ENCODE data around the gene IFNAR1. TPM values are rescaled to one million over a fixed set of nuclear protein-coding genes. Genes with fewer than 3 reads are reported as not detected.

Gene IFNAR1
- total RNA-seq, 4 donors from 2014 or later = 22.4 to 28.3 (median 26.4) TPM

GRCh38 chr21:33350676-33351075 lies 25.9 kb downstream of the IFNAR1 start:
- Histone ChIP-seq H3K9me3 (no peaks in the 10 kb centered on the region), H3K27ac (replicated peaks in 1 of 4) (no peak overlapping the region), H3K27me3 (no peaks in the 10 kb centered on the region), H3K36me3 (peaks cover 10 to 86% (median 61%) of the 10 kb centered on the region in 4 donors), H3K4me3 (no peak overlapping the region), H3K4me1 (no peaks in the 10 kb centered on the region)
- 92% methylated on average over 3 of the region's 3 CpGs for WGBS
- intact Hi-C loops (cut with DNase I) = no loop called here
- no peak for DNase-seq (ENCODE audit: extremely low spot score)
- TF ChIP-seq POLR2AphosphoS5 (IDR thresholded peaks at IDR 0.05) (no peak), POLR2A (IDR thresholded peaks at IDR 0.05; ENCODE audit: low read depth) (no peak), CTCF (IDR thresholded peaks at IDR 0.05) (no peak), EP300 (IDR thresholded peaks at IDR 0.05) (no peak)

- H3K27me3 ChIP-seq = no peaks in the 10 kb centered on the region
- H3K4me3 ChIP-seq = no peak overlapping the region
- DNase-seq (ENCODE audit: extremely low spot score) = no peak
- peaks cover 0 to 4% (median 4%) of the 10 kb centered on the region in 4 donors for H3K4me1 ChIP-seq
- intact Hi-C loops (cut with DNase I) = loop anchor here (5.0 kb wide), 1 partner anchor 158 kb away; no protein-coding TSS in a partner anchor
- TF ChIP-seq POLR2A (IDR thresholded peaks at IDR 0.05; ENCODE audit: low read depth) = no peak
- no peak for TF ChIP-seq POLR2AphosphoS5 (IDR thresholded peaks at IDR 0.05)
- no peak for TF ChIP-seq CTCF (IDR thresholded peaks at IDR 0.05)
- TF ChIP-seq EP300 (IDR thresholded peaks at IDR 0.05) = no peak
- peaks cover 0 to 74% (median 64%) of the 10 kb centered on the region in 4 donors for H3K36me3 ChIP-seq
- WGBS = 91% methylated on average over 6 of the region's 6 CpGs
- no peaks in the 10 kb centered on the region for H3K9me3 ChIP-seq
- H3K27ac ChIP-seq (replicated peaks in 1 of 4) = no peak overlapping the region
These were observed 30.6 kb downstream of the IFNAR1 start for GRCh38 chr21:33355355-33355754.

DNA sequence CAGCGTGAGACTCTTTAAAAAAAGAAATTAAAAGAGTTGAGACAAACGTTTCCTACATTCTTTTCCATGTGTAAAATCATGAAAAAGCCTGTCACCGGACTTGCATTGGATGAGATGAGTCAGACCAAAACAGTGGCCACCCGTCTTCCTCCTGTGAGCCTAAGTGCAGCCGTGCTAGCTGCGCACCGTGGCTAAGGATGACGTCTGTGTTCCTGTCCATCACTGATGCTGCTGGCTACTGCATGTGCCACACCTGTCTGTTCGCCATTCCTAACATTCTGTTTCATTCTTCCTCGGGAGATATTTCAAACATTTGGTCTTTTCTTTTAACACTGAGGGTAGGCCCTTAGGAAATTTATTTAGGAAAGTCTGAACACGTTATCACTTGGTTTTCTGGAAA lies 31.2 kb downstream of the IFNAR1 start:
- H3K27me3 ChIP-seq = no peaks in the 10 kb centered on the region
- TF ChIP-seq POLR2A (IDR thresholded peaks at IDR 0.05; ENCODE audit: low read depth) = no peak
- TF ChIP-seq POLR2AphosphoS5 (IDR thresholded peaks at IDR 0.05) = no peak
- no peak for TF ChIP-seq CTCF (IDR thresholded peaks at IDR 0.05)
- no peak for TF ChIP-seq EP300 (IDR thresholded peaks at IDR 0.05)
- H3K4me1 ChIP-seq = peaks cover 6 to 11% (median 9%) of the 10 kb centered on the region in 4 donors
- no peak overlapping the region for H3K27ac ChIP-seq (replicated peaks in 1 of 4)
- WGBS = 89% methylated on average over 11 of the region's 11 CpGs
- intact Hi-C loops (cut with DNase I) = loop anchor here (5.0 kb wide), 1 partner anchor 159 kb away; no protein-coding TSS in a partner anchor
- DNase-seq (ENCODE audit: extremely low spot score) = no peak
- peaks cover 0 to 67% (median 64%) of the 10 kb centered on the region in 4 donors for H3K36me3 ChIP-seq
- H3K9me3 ChIP-seq = no peaks in the 10 kb centered on the region
- no peak overlapping the region for H3K4me3 ChIP-seq

DNA sequence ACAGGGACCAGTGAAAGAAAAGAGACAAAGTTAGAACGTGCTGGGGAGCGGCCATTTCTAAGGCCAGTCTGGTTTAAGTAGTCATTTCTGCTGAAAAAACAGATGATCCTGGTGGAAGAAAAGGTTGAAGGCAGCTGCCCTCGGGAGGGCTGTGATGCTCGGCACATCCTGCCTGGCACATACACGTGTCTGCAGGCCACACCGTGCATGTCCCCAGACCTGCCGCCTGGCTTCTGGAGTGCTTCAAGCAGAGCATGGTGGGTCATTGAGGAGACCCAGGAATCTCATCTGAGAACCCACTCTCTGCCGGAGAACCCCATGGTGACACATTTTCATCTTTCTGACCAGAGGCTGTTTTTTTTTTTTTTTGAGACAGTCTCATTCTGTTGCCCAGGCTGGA lies 32.4 kb downstream of the IFNAR1 start:
- H3K4me3 ChIP-seq = no peak overlapping the region

More for the DNA sequence above, 32.4 kb downstream of the IFNAR1 start:
- Histone ChIP-seq H3K27ac (replicated peaks in 1 of 4) (no peak overlapping the region), H3K36me3 (peaks cover 0 to 56% (median 52%) of the 10 kb centered on the region in 4 donors), H3K9me3 (no peaks in the 10 kb centered on the region), H3K27me3 (no peaks in the 10 kb centered on the region), H3K4me1 (peaks cover 17 to 22% (median 19%) of the 10 kb centered on the region in 4 donors)
- DNase-seq (ENCODE audit: extremely low spot score) = no peak
- 83% methylated on average over 6 of the region's 8 CpGs for WGBS
- intact Hi-C loops (cut with DNase I) = loop anchor here (5.0 kb wide), 1 partner anchor 160 kb away; no protein-coding TSS in a partner anchor
- TF ChIP-seq POLR2A (IDR thresholded peaks at IDR 0.05; ENCODE audit: low read depth) (no peak), CTCF (IDR thresholded peaks at IDR 0.05) (no peak), EP300 (IDR thresholded peaks at IDR 0.05) (no peak), POLR2AphosphoS5 (IDR thresholded peaks at IDR 0.05) (no peak)

All from esophagus muscularis mucosa (tissue), 4 donors.